SIG-M5 (cell line): ENCODE results near the gene ZNF35.
"Not testable (repeated sequence)": the region's sequence is repeated elsewhere in the genome, so short reads cannot be mapped to it uniquely, and the experiment has no call there.

Experiments
- DNase-seq: peaks from one replicate; lab custom pipeline; 2025; lab: John Stamatoyannopoulos, UW

Gene ZNF35

GRCh38 chr3:44648564-44649229 is at the start of gene ZNF35:
Gene ZNF35, plus strand, starts transcription at chr3:44648732. Its CDS starts 2,336 bp downstream, at chr3:44651068.
- no peak for DNase-seq

- DNase-seq: no peak
These were observed 46.8 kb upstream of the ZNF35 start for GRCh38 chr3:44601749-44602148.

DNA sequence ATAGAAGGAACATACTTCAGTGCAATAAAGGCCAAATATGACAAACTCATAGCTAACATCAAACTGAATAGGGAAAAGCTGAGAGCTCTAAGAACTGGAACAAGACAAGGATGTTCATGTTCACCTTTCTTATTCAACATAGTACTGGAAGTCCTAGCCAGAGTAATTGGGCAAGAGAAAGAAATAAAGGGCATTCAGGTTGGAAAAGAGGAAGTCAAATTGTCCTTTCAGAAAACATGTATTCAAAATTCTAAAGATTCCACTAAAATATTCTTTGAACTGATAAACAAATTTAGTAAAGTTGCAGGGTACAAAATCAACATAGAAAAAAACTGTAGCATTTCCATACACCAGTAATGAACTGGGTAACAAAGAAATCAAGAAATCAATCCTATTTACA is 35.9 kb upstream of the ZNF35 start:
- no peak for DNase-seq

DNA sequence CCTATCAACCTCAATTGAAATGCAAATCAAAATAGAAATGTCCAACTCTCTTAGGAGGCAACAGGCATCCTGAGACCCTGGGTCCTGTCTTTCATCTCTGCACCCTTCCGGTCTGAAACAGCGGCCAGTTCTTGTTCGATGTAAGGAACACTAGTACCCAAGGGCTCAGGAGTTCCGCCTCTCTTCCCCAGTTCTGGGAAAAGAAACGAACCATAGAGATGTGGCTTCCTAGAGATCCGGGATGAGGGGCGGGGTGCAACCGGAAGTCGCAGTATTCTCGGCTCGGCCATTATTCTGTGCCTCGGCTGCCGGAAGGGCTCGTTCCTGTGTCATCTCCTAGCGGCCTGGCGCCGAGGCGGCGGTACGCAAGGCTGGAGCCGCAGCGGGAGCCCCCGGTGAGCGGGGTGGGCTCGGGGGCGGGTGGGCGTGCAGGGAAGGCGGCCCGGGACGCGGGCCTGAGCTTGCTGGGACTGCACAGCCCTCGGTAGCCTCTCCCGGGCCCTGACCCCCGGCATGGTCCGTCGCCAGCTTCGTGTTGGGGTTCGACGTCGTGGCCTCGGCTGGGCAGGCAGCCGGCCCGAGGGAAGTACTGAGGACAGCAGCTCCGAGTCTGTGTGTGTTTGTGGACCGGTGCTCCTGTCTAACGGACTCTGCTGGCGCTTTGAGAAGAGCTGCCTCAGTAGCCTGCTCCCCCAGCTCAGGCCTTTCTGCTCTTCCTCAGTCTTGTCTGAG is 23.6 kb upstream of the ZNF35 start, which contains the start of gene ZNF197:
ZNF197 (plus strand) TSS at position 288 of the 732 bp plus-strand sequence. CDS start 4,119 bp downstream, outside the sequence.
- DNase-seq: no peak

GRCh38 chr3:44628716-44629115 is 19.8 kb upstream of the ZNF35 start:
- no peak for DNase-seq

GRCh38 chr3:44632193-44632592 is 16.3 kb upstream of the ZNF35 start:
- DNase-seq: no peak

DNA sequence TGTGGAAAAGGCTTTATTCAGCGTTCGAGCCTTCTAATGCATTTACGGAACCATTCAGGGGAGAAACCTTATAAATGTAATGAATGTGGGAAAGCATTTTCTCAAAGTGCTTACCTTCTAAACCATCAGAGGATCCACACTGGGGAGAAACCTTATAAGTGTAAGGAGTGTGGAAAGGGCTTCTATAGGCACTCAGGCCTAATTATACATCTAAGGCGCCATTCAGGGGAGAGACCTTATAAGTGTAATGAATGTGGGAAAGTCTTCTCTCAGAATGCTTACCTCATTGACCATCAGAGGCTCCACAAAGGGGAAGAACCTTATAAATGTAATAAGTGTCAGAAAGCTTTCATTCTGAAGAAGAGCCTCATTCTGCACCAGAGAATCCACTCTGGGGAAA is 6.2 kb upstream of the ZNF35 start:
- DNase-seq: no peak

DNA sequence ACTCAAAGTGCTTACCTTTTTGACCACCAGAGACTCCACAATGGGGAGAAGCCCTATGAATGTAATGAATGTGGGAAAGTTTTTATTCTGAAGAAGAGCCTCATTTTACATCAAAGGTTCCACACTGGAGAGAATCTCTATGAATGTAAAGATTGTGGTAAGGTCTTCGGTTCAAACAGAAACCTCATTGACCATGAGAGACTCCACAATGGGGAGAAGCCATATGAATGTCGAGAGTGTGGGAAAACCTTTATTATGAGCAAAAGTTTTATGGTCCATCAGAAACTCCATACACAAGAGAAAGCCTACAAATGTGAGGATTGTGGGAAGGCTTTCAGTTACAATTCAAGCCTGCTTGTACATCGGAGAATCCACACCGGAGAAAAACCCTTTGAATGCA is 5.5 kb upstream of the ZNF35 start:
- no peak for DNase-seq

DNA sequence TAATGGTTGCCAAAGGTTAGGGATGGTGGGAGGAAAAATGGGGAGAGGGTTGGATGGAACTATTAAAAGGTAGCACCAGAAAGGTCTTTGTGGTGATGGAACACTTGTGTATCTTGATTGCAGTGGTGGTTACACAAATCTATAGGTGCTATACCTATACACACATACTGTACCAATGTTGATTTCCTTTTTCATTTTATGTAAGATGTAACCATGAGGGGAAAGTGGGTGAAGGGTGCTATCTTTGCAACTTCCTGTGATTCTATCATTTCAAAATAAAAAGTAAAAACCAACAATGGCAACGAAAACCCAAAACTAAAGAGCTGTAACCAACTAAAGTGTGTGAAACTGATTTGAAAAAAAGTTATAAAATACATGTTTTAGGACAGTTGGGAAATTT is 761 bp upstream of the ZNF35 start:
- no peak for DNase-seq

DNA sequence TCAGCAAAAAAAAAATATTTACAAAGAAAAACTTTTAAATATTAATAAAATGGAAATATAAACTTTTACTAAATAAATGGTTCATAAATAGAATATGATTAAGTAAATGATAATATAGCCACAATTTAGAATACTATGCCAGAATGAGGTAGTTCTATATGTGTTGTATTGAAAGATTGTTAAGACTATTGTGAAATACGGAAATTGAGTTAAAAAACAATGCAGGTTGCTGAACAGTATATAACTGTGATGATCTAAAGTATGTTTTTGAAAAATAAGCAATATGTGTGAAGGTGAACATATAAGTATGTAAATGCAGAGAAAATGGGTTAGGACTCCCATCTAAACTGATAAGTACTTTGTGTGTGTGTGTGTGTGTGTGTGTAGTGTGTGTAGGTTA is 1.2 kb downstream of the ZNF35 start:
- no peak for DNase-seq

DNA sequence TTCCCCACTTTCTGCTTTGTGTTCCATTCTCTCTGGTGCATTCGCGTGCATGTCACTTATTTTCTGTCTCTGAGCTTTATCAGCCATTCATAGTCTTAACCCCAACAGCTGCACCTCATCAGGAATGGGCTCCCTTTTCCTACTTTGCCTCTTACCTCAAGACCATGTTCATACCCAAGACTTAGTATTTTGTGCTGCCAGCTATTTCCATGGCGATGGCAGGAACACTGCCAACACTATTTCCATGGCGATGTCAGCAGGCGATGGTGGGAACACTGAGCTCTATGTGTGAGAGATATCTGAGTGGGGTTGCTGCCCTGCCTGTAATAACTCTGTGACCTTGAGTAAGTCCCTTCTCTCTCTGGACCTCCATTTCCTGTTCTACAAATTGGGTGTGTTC is 5.5 kb downstream of the ZNF35 start:
- DNase-seq: no peak

GRCh38 chr3:44659015-44659414 is 10.5 kb downstream of the ZNF35 start:
- DNase-seq: no peak

DNA sequence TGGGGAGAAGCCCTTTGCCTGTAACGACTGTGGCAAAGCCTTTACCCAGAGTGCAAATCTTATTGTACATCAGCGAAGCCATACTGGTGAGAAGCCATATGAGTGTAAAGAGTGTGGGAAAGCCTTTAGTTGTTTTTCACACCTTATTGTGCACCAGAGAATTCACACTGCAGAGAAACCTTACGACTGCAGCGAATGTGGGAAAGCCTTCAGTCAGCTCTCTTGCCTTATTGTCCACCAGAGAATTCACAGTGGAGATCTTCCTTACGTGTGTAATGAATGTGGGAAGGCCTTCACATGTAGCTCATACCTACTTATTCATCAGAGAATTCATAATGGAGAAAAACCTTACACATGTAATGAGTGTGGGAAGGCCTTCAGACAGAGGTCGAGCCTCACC is 10.9 kb downstream of the ZNF35 start:
- DNase-seq: no peak

DNA sequence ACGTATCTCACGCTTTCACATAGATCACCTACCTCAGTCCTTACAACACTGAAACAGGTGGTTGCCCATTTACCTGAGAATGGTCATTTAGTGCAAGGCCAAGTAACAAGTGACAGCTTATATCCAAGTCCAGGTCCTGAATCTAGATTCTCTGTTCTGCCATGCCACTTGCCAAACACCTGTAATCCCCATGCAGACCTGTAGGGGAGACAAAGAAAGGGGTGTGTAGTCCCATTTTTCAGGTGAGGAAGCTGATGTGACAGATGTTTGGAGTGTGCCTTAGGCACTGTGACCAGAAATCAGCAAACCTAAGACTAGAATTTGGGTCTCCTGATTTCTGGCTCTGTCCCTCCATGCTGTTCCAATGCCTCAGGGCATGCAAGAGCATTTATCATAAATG is 12.7 kb downstream of the ZNF35 start:
- DNase-seq: no peak

GRCh38 chr3:44665173-44665572 is 16.6 kb downstream of the ZNF35 start:
- no peak for DNase-seq

DNA sequence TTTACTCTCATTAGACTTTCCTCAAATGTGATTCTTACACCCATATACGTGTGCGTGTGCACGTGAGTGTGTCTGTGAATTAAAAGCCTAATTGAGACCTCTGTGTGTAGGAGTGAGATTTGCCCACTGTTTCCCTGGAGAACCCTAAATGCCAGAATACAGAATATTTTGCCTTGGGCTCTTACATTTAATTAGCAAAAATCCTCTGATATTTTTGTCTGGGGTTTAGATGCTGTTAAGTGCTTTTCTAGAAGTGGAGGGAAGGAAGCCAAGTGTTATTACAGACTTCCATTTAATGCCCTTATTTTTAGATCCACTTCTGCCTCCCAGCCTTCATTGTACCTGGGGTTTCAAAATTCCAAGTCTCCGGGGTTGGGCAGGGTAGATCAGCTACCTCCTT is 17.8 kb downstream of the ZNF35 start:
- no peak for DNase-seq

DNA sequence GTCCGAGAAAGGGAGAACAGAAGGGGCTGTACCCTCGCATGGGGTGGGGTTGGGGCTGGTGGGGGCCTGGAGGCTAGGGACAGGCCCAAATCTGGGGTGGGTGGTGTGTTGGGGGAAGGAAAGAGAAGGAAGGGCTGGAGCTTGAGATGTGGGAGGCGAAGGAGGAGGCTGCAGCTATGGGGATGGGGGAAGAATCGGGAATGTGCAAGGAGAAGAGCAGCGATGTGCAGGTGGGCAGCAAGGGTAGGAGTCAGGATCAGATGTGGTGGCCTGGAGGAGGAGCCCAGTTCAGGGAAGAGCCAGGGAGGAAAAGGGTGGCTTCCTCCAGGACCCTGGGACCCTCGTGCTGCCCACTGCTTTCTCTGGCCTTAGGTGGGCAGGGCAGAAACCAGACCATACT is 21.2 kb downstream of the ZNF35 start:
- no peak for DNase-seq

- not testable (repeated sequence) for DNase-seq
These were observed 24.9 kb downstream of the ZNF35 start for GRCh38 chr3:44673466-44673865.

- no peak for DNase-seq
These were observed 25.7 kb downstream of the ZNF35 start for GRCh38 chr3:44674211-44674610.

- no peak for DNase-seq
These were observed 30.1 kb downstream of the ZNF35 start for GRCh38 chr3:44678480-44679116.

DNA sequence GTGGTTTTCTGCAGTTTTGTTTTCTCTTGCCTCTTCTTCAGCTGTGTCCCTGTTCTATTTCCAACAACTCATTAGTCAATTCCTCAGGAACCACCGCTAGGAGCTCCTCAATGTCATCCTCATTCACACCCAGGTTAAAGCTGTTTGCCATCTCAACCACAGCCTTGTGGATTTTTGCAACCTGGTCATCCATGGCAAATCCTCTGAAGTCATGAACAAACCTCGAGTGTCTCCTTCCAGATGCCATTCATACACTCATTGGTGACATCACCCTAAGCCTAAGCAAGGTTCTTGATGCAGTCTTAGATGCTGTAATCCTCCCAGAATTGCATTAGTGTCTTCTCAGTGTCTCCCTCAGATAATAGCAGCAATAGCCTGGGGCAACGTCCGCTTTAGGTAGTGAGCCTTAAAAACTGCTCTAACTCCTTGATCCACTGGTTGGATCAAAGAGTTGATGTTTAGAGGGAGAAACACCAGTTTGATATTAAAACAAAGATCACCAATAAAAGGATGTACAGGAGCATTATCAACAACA is 32.5 kb downstream of the ZNF35 start:
- DNase-seq: no peak

DNA sequence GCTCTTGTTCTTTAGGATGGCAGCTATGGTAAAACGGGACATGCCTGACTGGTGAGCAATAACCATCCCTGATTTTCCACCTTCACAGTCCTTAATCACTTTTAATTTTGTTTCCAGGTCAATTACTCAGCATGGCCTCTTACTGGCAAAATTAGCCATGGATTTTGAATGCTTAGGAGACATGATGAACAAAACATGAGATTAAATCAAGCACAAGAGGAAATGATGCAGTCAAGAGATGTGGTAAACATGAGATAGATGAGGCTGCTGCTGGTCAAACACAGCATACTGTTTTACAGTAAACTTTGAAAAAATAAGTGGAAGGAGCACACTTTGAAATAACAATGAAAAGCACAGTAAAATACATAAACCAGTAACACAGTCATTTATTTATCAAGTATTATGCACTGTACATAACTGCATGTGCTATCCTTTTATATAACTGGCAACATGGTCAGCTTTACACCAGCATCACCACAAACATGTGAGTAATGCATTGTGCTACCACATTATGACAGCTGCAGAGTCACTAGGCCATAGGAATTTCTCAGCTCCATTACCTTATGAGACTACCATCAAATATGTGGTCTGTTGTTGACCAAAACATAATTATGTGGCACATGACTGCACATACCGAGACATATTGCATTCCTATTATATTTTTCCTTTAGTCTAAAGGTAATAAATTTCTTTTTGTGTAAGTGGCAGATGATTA is 33.8 kb downstream of the ZNF35 start:
- DNase-seq: no peak
